Tibial artery (tissue), 4 donors: ENCODE measurements around the gene TMEM214.
A peak's percentile ranks its signal among the peaks of the same experiment; 100 is the strongest.

ENCODE experiments used
- DNase-seq, 2 donors: peaks; one replicate each; pipeline ENCODE4 v3.0.0-alpha.2; 2019
- H3K27ac ChIP-seq, 2 donors: fragments of 200-600 bp; sonication (generic) in 1 of 2; 1 replicate in 1 of 2; 2 replicates in 1 of 2; pipeline ENCODE4 v1.5.1; 2018 to 2019; ENCODE audit warnings: mild to moderate bottlenecking in 1 of 2
- H3K27me3 ChIP-seq, 2 donors: fragments of 200-600 bp; sonication (generic) in 1 of 2; one replicate each; pipeline versions ENCODE4 v1.5.1 to v1.6.0; 2016 to 2019
- H3K36me3 ChIP-seq, 3 donors: fragments of 200-600 bp; sonication (generic) in 2 of 3; one replicate each; pipeline ENCODE4 v1.5.1; 2016 to 2019; ENCODE audit warnings: mild to moderate bottlenecking in 2 of 3
- H3K4me1 ChIP-seq, 4 donors: fragments of 200-600 bp; sonication (generic) in 2 of 4; 1 replicate in 3 of 4; 2 replicates in 1 of 4; pipeline ENCODE4 v1.5.1; 2016 to 2019
- H3K4me3 ChIP-seq, 2 donors: fragments of 200-600 bp; sonication (generic) in 1 of 2; 1 replicate in 1 of 2; 2 replicates in 1 of 2; pipeline ENCODE4 v1.5.1; 2018 to 2019; ENCODE audit warnings: mild to moderate bottlenecking in 2 of 2
- H3K9me3 ChIP-seq, 3 donors: fragments of 200-600 bp; sonication (generic) in 1 of 3; one replicate each; pipeline ENCODE4 v1.5.1; 2016 to 2019
- intact Hi-C: fragments of 100-400 bp; cut with DNase I; formaldehyde crosslinking; loops from one replicate; pipeline ENCODE4 v1.15.0; 2023; ENCODE audit warnings: low total_unique reads
- TF ChIP-seq, protein P1 (sequence below), 2 experiments: fragments of 200-600 bp in 1 of 2; fragments of 450-650 bp in 1 of 2; IDR thresholded peaks; one replicate each; pipeline ENCODE4 v1.5.1; 2017 to 2019; ENCODE audit warnings: antibody characterized with exemption in 2 of 2, mild to moderate bottlenecking in 1 of 2, moderate library complexity in 1 of 2

The TMEM214 gene

DNA sequence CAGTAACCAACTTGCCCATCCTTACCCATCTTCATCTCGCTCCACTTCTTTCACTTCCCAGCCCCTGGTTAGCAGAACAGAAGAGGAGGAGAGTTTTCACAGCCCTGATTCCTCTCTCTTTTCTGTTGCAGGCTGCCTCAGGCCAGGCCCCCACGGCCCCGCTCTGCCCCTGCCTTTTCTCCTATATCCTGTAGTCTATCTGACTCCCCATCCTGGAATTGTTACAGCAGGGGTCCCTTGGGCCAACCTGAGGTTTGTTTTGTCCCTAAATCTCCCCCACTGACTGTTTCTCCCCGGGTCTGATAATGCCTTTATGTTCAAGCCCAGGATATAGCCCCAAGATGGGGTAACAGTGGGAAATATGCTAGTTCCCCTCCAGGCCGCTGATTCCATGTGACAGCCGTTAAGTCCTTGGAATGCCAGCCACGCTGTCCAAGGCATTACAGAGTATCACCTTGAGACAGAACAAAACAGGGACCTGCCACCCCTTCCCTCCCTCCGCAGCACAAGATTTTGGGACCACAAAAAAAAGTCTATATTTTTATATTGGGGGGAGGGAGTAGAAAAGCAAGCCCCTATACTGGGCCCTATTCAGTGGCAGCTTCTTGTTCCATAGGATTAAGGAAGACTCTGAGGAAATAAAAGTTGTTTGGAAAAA lies 37.3 kb downstream of the TMEM214 start:
- Histone ChIP-seq H3K4me1 (peaks cover 3 to 60% (median 53%) of the 10 kb centered on the region in 4 donors), H3K4me3 (peak overlapping the region; percentile 90 to 95), H3K27me3 (no peaks in the 10 kb centered on the region), H3K9me3 (no peaks in the 10 kb centered on the region), H3K36me3 (peaks cover 6 to 47% (median 10%) of the 10 kb centered on the region in 3 donors), H3K27ac (peak overlapping the region; percentile 96 to 98)
- TF ChIP-seq, protein P1, sequence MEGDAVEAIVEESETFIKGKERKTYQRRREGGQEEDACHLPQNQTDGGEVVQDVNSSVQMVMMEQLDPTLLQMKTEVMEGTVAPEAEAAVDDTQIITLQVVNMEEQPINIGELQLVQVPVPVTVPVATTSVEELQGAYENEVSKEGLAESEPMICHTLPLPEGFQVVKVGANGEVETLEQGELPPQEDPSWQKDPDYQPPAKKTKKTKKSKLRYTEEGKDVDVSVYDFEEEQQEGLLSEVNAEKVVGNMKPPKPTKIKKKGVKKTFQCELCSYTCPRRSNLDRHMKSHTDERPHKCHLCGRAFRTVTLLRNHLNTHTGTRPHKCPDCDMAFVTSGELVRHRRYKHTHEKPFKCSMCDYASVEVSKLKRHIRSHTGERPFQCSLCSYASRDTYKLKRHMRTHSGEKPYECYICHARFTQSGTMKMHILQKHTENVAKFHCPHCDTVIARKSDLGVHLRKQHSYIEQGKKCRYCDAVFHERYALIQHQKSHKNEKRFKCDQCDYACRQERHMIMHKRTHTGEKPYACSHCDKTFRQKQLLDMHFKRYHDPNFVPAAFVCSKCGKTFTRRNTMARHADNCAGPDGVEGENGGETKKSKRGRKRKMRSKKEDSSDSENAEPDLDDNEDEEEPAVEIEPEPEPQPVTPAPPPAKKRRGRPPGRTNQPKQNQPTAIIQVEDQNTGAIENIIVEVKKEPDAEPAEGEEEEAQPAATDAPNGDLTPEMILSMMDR (IDR thresholded peaks at IDR 0.05): no peak
- DNase-seq: no peak
- intact Hi-C loops: no loop called here

DNA sequence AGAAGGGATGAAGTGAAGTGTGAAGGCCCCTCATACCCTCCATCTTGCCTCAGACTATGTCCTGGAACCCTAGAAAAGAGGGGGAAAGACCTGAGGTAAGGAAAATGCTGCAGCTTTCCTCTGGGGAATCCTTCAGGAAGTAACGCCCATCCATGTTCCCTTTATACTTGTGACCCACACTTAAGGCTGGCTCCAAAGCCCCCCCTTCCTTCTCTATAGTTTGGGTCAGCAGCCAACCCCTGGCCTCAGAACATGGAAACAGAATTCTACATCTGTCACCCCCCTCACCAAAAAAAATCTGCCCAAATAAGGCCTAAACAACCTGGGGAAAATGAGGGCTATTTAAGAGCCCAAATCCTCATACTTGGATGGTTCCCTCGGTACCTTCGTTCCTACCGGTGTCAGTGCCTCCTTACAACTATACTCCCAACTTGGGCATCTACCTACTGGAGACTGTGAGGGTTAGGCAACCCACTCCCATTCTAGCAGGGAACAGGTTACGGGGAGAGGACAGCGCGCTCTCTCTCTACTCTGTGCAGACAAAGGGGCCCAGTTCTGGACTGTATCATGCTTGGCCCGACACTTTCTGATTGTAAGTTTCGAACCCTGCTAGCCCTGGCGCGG lies 38.0 kb downstream of the TMEM214 start:
- H3K27me3 ChIP-seq: no peaks in the 10 kb centered on the region
- no peak for DNase-seq
- H3K36me3 ChIP-seq: peaks cover 0 to 40% (median 10%) of the 10 kb centered on the region in 3 donors
- TF ChIP-seq, protein P1 (IDR thresholded peaks at IDR 0.05): no peak
- no peaks in the 10 kb centered on the region for H3K9me3 ChIP-seq
- H3K4me1 ChIP-seq: peaks cover 3 to 67% (median 54%) of the 10 kb centered on the region in 4 donors
- intact Hi-C loops: no loop called here
- H3K27ac ChIP-seq: peak overlapping the region; percentile 96 to 98
- H3K4me3 ChIP-seq: peak overlapping the region; percentile 90 to 95

DNA sequence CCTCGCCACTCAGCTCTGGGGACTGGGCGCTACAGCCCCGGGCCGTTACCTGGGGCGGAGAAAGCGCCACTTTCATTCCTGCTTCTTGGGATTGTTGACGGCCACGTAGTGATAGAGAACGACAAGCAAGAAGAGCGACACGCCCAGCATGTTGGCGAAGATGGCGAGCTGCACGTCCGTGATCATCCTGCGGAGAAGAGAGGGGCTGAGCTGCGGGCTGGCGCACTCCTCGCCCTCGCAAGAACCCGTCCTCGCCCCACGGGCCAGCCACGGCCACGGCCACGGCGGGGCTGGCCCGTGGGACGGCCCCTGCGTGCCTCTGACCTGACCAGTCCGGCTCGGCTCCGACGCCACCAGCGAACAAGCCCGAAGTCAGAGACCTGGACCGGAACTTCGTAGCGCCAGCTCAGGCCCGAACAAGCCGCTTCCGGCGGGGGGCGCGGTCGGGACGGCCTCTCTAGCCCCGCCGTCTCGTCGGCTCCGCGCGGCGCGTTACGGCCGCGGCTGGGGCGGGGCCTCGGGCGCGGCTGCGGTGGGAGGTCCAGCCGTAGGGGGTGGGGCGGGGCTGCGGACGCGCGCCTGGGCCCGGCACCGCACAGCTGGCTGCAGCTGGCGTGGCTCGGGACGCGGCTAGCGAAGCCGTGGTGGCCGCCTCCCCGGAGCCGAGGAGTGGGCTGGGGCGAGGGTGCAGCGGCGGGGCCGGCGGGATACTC lies 38.7 kb downstream of the TMEM214 start, which contains the start of gene OST4:
Gene OST4, minus strand, starts transcription at position 378 of the 713 bp plus-strand sequence.
- peaks cover 3 to 70% (median 54%) of the 10 kb centered on the region in 4 donors for H3K4me1 ChIP-seq
- no peaks in the 10 kb centered on the region for H3K27me3 ChIP-seq
- H3K9me3 ChIP-seq: no peaks in the 10 kb centered on the region
- H3K27ac ChIP-seq: peak within 1 kb of the TSS; percentile 96 to 98
- peaks cover 0 to 34% (median 10%) of the 10 kb centered on the region in 3 donors for H3K36me3 ChIP-seq
- intact Hi-C loops: no loop called here
- TF ChIP-seq, protein P1 (IDR thresholded peaks at IDR 0.05): no peak
- H3K4me3 ChIP-seq: peak within 1 kb of the TSS; percentile 90 to 95
- peak; percentile 92 to 97 for DNase-seq

DNA sequence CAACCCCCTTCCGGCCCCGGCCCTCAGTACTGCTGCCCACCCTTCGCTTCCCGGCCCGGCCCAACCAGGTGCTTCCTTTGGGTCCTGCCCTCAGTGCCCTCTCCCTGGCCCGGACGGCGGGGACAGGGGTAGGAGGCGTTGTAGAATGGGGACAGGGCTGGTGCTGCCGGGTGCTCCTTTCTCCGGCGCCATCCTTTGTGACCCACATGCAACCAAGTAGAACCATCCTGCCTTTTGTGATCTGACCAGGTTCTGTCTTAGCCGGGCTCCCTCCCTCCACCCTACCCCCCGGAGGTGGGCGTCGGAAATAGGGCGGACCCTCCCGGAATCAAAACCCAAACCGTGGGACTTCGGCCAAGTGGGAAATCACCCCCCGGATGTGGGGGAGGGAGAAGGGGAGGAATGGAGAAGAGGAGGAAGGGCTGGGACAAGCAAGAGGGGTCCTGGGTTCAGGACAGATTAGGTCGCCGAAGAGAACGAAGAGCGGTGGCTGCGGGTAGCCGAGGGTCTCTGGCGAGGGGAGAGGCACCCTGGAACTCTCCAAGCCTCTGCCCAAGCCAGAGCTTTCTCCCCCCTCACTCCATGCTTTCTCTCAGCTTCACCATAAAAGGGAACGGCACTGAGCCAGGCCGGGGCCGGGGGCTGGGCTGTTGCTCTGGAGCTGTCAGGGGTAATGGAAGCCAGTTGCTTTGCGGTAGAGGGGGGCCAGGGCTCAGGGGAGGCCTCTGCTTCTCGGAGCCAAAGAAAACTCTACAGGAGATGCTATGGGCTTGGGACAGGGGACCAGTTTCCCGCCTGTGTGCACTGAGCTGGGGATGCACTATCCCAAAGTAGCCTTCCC lies 39.4 kb downstream of the TMEM214 start:
- H3K27me3 ChIP-seq: no peaks in the 10 kb centered on the region

More for the DNA sequence above, 39.4 kb downstream of the TMEM214 start:
- TF ChIP-seq, protein P1 (IDR thresholded peaks at IDR 0.05): no peak
- intact Hi-C loops: no loop called here
- no peaks in the 10 kb centered on the region for H3K9me3 ChIP-seq
- peak overlapping the region; percentile 96 to 98 for H3K27ac ChIP-seq
- peaks cover 0 to 29% (median 10%) of the 10 kb centered on the region in 3 donors for H3K36me3 ChIP-seq
- DNase-seq: peak; percentile 67 to 93
- H3K4me3 ChIP-seq: peak overlapping the region; percentile 90 to 95
- H3K4me1 ChIP-seq: peaks cover 3 to 74% (median 55%) of the 10 kb centered on the region in 4 donors
